ENCODE measurements around the gene PAQR4. TPM values are rescaled to one million over a fixed set of nuclear protein-coding genes. Genes with fewer than 3 reads are reported as not detected.
"Not testable (repeated sequence)": the region's sequence is repeated elsewhere in the genome, so short reads cannot be mapped to it uniquely, and the experiment has no call there.

The PAQR4 gene
- total and polyA plus RNA-seq, 2 experiments from 2014 or later = 4.5 to 8.3 TPM

GRCh38 chr16:2938206-2938605, 30.9 kb upstream of the PAQR4 start:
- no peak overlapping the region for H3K4me3 ChIP-seq
- 96% methylated on average over 12 of the region's 12 CpGs for WGBS (ENCODE audit: low lambda C conversion rate, missing lambda C conversion rate)

GRCh38 chr16:2939968-2940367, 29.2 kb upstream of the PAQR4 start:
- H3K4me3 ChIP-seq = no peak overlapping the region
- no peak overlapping the region for H3K27ac ChIP-seq
- no peak for DNase-seq (ENCODE audit: low spot score)
- no peaks in the 10 kb centered on the region for H3K9me2 ChIP-seq (replicated peaks; ENCODE audit: insufficient read depth)
- no peaks in the 10 kb centered on the region for H4K20me1 ChIP-seq (ENCODE audit: insufficient read depth, poor library complexity, severe bottlenecking)
- WGBS (ENCODE audit: low lambda C conversion rate, missing lambda C conversion rate) = 77% methylated on average over 2 of the region's 2 CpGs
- no peak overlapping the region for H2AFZ ChIP-seq
- H3K79me2 ChIP-seq = no peaks in the 10 kb centered on the region
- no peaks in the 10 kb centered on the region for H3K9me3 ChIP-seq (ENCODE audit: low read depth)
- H3K4me1 ChIP-seq (ENCODE audit: insufficient read depth) = no peaks in the 10 kb centered on the region
- H3K27me3 ChIP-seq = no peaks in the 10 kb centered on the region
- H3K4me2 ChIP-seq = no peak overlapping the region
- TF ChIP-seq EZH2 (IDR thresholded peaks at IDR 0.05; ENCODE audit: borderline replicate concordance) (no peak), CTCF (IDR thresholded peaks at IDR 0.05; ENCODE audit: poor library complexity) (no peak), EZH2phosphoT487 (IDR thresholded peaks at IDR 0.05; ENCODE audit: low read depth, severe bottlenecking, unreplicated experiment) (no peak)
- H3K36me3 ChIP-seq (replicated peaks; ENCODE audit: insufficient read depth, low read depth) = no peaks in the 10 kb centered on the region

More at GRCh38 chr16:2938206-2938605, 30.9 kb upstream of the PAQR4 start:
- no peaks in the 10 kb centered on the region for H3K4me1 ChIP-seq (ENCODE audit: insufficient read depth)
- H3K9me2 ChIP-seq (replicated peaks; ENCODE audit: insufficient read depth) = no peaks in the 10 kb centered on the region
- H3K79me2 ChIP-seq = no peaks in the 10 kb centered on the region
- H3K27ac ChIP-seq = no peak overlapping the region
- TF ChIP-seq CTCF (IDR thresholded peaks at IDR 0.05; ENCODE audit: poor library complexity) = no peak
- H3K27me3 ChIP-seq = no peaks in the 10 kb centered on the region
- no peaks in the 10 kb centered on the region for H3K36me3 ChIP-seq (replicated peaks; ENCODE audit: insufficient read depth, low read depth)
- H3K4me2 ChIP-seq = no peak overlapping the region
- no peaks in the 10 kb centered on the region for H4K20me1 ChIP-seq (ENCODE audit: insufficient read depth, poor library complexity, severe bottlenecking)
- DNase-seq (ENCODE audit: low spot score) = no peak
- H2AFZ ChIP-seq = no peak overlapping the region
- H3K9me3 ChIP-seq (ENCODE audit: low read depth) = no peaks in the 10 kb centered on the region

DNA sequence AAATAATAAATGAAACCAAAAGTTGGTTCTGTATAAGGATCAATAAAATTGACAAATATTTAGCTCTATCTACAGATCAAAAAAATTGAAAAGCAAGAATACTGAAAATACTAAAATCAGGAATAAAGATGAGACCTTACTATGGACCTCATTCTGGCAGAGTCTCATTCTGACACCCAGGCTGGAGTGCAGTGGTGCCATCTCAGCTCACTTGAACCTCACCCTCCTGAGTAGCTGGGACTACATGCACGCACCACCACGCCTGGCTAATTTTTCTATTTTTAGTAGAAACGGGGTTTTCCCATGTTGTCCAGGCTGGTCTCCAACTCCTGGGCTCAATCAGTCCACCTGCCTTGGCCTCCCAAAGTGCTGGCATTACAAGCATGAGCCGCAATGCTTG, 27.1 kb upstream of the PAQR4 start:
- no peak for DNase-seq (ENCODE audit: low spot score)
- Histone ChIP-seq H3K36me3 (replicated peaks; ENCODE audit: insufficient read depth, low read depth) (no peaks in the 10 kb centered on the region), H2AFZ (no peak overlapping the region), H3K9me3 (ENCODE audit: low read depth) (no peaks in the 10 kb centered on the region), H3K27ac (no peak overlapping the region), H3K4me1 (ENCODE audit: insufficient read depth) (no peaks in the 10 kb centered on the region), H3K4me3 (no peak overlapping the region), H3K9me2 (replicated peaks; ENCODE audit: insufficient read depth) (no peaks in the 10 kb centered on the region), H3K79me2 (no peaks in the 10 kb centered on the region), H3K27me3 (no peaks in the 10 kb centered on the region), H3K4me2 (no peak overlapping the region), H4K20me1 (ENCODE audit: insufficient read depth, poor library complexity, severe bottlenecking) (no peaks in the 10 kb centered on the region)
- no peak for TF ChIP-seq CTCF (IDR thresholded peaks at IDR 0.05; ENCODE audit: poor library complexity)
- 93% methylated on average over 4 of the region's 4 CpGs for WGBS (ENCODE audit: low lambda C conversion rate, missing lambda C conversion rate)

GRCh38 chr16:2943716-2944115, 25.4 kb upstream of the PAQR4 start:
- H3K4me1 ChIP-seq (ENCODE audit: insufficient read depth); H3K4me3 ChIP-seq; H3K27ac ChIP-seq; H3K9me3 ChIP-seq (ENCODE audit: low read depth); H3K79me2 ChIP-seq; H4K20me1 ChIP-seq (ENCODE audit: insufficient read depth, poor library complexity, severe bottlenecking); DNase-seq (ENCODE audit: low spot score); H3K27me3 ChIP-seq; H3K4me2 ChIP-seq; H3K9me2 ChIP-seq (replicated peaks; ENCODE audit: insufficient read depth); H3K36me3 ChIP-seq (replicated peaks; ENCODE audit: insufficient read depth, low read depth); H2AFZ ChIP-seq: not testable (repeated sequence)
- WGBS (ENCODE audit: low lambda C conversion rate, missing lambda C conversion rate) = 96% methylated on average over 12 of the region's 12 CpGs
